HG03135 (cell line): Measurements from ENCODE around the gene KIF3A.

Source experiments
- ATAC-seq: cut with Tn5 transposase; IDR thresholded peaks from one replicate; pipeline ENCODE4 v1.9.1; 2021; ENCODE audit warnings: mild to moderate bottlenecking, moderate library complexity; ENCODE audit not compliant: unreplicated experiment

Gene KIF3A

GRCh38 chr5:132665574-132666080 is 71.7 kb downstream of the KIF3A start:
- ATAC-seq, result no peak

DNA sequence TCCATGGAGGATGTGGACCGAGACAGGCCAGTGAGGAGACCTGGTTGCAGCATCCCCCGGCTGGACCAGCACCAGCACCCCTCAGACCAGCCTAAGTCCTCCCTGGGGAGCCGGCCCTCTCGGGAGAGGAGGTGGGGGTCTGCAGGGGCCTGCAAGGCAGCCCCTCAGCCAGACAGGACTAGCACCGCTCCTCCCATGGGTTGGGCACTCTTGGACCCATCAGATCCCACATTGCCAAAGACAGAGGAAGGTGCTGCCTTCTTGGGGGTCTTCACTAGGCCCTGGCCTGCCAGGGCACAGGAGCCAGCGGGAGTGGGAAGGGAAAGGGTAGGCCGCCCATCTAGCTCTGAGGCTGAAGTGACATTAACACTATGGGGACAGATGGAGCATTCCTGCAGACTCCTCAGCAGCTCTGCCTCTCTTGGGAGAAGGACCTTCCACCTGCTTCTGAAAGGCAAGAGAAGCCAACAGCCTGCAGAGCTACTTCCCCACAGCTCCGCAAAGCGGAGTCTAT is 72.6 kb downstream of the KIF3A start:
- ATAC-seq, result no peak

GRCh38 chr5:132663771-132664695 is 73.3 kb downstream of the KIF3A start:
- ATAC-seq, result peak; percentile 45

GRCh38 chr5:132662925-132663770 is 74.2 kb downstream of the KIF3A start:
- ATAC-seq, result peak; percentile 63

- no peak for ATAC-seq
Measured at GRCh38 chr5:132662004-132662401, 75.3 kb downstream of the KIF3A start.

- no peak for ATAC-seq
Measured at GRCh38 chr5:132661231-132662003, 75.9 kb downstream of the KIF3A start.

DNA sequence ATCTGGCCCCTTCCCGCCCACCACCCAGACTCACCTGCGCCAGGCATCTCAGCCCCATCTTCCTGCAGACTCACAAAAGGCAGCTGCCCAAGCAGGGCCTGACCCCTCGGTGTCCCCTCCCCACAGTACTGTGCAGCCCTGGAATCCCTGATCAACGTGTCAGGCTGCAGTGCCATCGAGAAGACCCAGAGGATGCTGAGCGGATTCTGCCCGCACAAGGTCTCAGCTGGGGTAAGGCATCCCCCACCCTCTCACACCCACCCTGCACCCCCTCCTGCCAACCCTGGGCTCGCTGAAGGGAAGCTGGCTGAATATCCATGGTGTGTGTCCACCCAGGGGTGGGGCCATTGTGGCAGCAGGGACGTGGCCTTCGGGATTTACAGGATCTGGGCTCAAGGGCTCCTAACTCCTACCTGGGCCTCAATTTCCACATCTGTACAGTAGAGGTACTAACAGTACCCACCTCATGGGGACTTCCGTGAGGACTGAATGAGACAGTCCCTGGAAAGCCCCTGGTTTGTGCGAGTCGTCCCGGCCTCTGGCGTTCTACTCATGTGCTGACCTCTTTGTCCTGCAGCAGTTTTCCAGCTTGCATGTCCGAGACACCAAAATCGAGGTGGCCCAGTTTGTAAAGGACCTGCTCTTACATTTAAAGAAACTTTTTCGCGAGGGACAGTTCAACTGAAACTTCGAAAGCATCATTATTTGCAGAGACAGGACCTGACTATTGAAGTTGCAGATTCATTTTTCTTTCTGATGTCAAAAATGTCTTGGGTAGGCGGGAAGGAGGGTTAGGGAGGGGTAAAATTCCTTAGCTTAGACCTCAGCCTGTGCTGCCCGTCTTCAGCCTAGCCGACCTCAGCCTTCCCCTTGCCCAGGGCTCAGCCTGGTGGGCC is 77.5 kb downstream of the KIF3A start:
- no peak for ATAC-seq

DNA sequence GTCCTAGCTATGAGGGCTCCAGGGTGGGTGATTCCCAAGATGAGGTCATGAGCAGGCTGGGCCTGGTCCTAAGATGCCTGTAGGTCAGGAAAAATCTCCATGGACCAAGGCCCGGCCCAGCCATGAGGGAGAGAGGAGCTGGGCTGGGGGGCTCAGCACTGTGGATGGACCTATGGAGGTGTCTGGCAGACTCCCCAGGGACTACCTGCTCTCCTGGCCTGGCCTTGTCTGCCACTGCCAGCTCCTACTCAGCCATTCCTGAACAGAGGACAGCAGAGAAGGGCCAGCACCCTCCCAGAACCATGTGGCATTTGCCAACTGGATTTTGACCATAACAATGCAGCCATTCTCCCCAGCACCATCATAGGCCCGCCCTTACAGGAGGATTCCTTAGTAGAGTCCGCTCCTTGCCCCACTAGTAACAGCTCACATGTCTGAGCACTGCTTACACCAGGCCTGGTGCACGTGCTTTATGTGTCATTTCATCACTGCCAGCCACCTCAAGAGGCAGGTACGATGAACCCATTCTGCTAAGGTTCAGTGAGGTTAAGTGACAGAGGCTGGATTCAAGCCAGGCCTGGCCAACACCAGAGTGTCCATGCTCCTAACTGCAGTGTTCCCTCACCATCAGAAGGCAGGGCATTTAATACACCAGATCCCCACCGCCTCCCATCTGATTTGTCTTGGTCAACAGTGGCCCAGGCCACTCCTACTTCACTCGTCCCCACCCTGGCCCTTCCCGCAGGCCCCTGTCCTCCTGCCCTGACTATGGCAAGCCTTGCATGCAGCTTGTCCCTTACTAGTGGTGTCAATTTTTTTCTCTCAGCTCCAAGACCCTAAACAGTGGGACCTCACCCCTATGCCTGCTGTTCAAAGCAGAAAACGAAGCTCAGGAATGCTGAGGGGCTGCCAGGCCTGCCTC is 78.7 kb downstream of the KIF3A start:
- no peak for ATAC-seq

GRCh38 chr5:132657676-132658380 is 79.5 kb downstream of the KIF3A start, which contains the start of gene IL13:
IL13 (plus strand) TSS chr5:132658173; CDS start chr5:132658187, 14 bp downstream.
- no peak for ATAC-seq

DNA sequence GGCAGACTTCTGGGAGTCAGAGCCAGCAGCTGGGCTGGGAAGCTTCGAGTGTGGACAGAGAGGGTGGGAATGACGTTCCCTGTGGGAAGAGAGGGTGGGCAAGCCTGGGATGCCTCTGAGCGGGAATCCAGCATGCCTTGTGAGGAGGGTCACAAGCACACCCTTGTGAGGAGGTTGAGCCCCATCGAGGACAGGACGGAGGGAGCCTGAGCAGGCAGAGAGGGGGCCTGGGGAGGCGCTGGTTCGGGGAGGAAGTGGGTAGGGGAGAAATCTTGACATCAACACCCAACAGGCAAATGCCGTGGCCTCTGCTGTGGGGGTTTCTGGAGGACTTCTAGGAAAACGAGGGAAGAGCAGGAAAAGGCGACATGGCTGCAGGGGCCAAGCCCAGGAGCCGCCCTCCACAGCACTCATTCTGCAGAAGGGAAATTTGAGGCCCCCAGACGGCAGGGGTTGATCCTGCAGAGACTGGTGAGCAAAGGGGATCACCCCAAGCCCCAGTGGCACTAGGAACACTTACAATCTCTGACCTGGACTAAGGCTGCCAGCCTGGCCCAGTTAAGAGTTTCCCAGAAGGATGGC is 80.5 kb downstream of the KIF3A start:
- no peak for ATAC-seq

DNA sequence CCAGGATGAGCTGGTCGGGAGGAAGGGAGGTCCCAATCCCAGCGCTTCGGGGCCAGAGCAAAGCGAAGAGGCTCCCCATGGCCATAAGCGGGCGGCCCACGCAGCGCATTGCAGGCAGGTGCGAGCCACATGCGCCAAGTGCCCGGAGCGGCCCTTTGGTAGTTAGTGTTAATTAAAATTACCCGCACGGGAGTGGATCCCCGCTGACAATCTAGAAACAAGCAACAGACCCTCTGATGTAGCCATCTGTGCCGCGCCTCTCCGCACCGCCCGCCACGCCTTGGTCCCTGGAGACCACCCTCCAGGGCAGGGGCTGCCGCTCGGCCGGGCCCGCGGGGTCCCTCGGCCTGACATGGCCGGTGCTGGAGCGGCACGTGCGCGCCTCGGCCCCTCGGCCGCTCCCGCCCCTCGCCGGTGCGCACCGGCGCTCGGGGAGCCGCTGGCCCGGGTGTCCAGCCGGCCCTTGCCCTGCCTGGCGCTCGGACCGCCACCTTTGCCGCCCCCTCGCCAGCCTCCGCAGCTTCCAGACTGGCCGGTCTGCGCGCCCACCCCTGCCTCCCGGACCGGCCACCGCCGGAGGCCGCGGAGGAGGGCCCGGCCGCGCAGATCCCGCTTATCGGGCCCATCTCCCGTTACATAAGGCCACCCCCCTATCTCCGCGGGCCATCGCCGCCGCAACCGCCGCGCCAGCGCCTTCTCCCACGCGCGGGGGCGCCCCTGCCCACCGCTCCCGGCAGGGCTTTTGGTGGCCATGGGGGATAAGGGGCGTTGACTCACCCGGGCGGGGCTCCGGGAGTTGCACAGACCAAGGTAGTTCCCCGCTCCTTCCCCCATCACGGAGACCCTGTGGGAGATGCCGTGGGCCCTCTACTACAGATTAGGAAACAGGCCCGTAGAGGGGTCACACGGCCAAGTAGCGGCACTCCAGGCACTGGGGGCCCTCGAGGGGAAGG is 81.2 kb downstream of the KIF3A start:
- no peak for ATAC-seq

GRCh38 chr5:132653716-132654115 is 83.6 kb downstream of the KIF3A start:
- ATAC-seq, result no peak

DNA sequence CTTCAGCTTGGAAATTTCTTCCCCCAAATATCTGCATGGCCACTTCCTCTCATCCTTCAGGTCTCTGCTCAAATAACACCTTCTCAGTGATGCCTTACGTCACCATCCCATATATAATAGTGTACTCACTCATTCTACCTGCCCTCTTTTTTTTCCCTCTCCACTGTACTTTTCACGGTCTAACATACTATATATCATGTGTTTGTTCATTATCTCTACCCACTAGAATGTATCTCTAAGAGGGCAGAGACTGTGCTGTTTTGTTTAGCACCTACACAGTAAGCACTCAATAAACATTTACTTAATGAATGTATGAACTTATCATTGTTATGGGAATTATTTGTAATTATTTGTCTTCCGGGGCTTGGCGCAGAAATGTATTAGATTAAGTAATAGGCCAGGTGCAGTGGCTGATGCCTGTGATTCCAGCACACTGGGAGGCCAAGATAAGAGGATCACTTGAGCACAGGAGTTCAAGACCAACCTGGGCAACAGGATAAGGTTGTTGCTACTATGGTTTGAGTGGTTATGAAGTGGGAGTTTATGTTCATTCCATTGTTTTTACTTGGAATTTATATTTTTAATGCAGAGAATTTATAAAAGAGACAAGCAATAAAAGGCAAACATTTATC is 85.4 kb downstream of the KIF3A start:
- ATAC-seq, result no peak

DNA sequence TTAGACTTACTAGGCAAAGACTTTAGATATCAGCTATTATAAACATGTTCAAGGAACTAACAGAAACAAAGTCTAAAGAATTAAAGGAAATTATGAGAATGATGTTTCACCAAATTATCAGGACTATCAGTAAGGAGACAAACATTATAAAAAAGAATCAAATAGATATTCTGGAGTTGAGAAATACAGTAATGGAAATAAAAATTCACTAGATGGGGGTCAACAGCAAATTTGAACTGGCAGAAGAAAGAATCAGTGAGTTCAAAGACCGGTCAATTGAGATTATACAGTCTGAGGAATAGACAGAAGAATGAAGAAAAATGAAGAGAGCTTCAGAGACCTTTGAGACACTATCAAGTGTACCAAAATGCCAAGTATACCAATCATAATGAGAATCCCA is 89.0 kb downstream of the KIF3A start:
- ATAC-seq, result no peak

DNA sequence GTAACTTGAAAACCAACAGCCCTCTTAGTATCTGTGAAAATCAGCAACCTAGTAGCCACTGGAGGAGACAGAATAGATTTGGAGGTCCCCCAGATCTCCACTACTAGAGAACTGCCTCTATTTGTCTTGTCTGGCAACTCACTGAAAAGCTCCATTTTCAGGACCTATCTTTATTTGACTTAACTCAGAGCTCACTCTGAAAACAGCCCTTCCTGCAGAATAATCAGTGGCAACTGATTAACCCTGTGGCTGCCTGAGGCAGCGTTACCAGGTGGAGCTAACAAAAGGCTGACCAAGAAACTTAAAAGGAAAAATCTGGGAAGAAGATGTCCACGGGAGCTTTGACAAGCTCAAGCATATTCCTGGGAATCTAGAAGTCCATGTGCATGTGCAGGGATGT is 89.9 kb downstream of the KIF3A start:
- ATAC-seq, result no peak
